ENCODE data around the gene NKX2-8. TPM values are rescaled to one million over a fixed set of nuclear protein-coding genes. Genes with fewer than 3 reads are reported as not detected.
"Not testable (repeated sequence)": the region's sequence is repeated elsewhere in the genome, so short reads cannot be mapped to it uniquely, and the experiment has no call there.

Gene NKX2-8
- total and polyA plus RNA-seq, 2 donors (not counting 1 experiment from before 2014, with no cell fraction given): not detected

- H2AFZ ChIP-seq (ENCODE audit: insufficient read depth, low read depth, low read length, poor library complexity, severe bottlenecking): no peak overlapping the region
- Mint-ChIP-seq H3K9me3 (ENCODE audit: insufficient read depth) (no peaks in the 10 kb centered on the region), H3K27ac (no peak overlapping the region), H3K4me3 (no peak overlapping the region), H3K27me3 (peaks cover 9% of the 10 kb centered on the region), H3K4me1 (no peaks in the 10 kb centered on the region)
- peak; percentile 32 for TF ChIP-seq CTCF (IDR thresholded peaks at IDR 0.05)
- no peak for TF ChIP-seq EZH2 (IDR thresholded peaks at IDR 0.05; ENCODE audit: borderline replicate concordance, insufficient read depth, low read depth, low read length, poor library complexity, severe bottlenecking)
- intact Hi-C loops (cut with micrococcal nuclease): loop anchor here (5.0 kb wide), 1 partner anchor 389 kb away; no protein-coding TSS in a partner anchor
- H3K4me1 ChIP-seq (ENCODE audit: control insufficient read depth in 2 of 2, insufficient read depth in 2 of 2, low read length in 2 of 2): no peaks in the 10 kb centered on the region
- no peak overlapping the region for H3K4me3 ChIP-seq (ENCODE audit: control extremely low read depth in 1 of 5, extremely low read depth in 1 of 5, insufficient read depth in 1 of 5, low read depth in 2 of 5, low read length in 4 of 5)
- H3K9ac ChIP-seq (ENCODE audit: low read length): no peak overlapping the region
- H3K36me3 ChIP-seq (replicated peaks in 1 of 2; ENCODE audit: control extremely low read depth in 1 of 2, control insufficient read depth in 1 of 2, extremely low read depth in 1 of 2, insufficient read depth in 2 of 2, low read length in 1 of 2): no peaks in the 10 kb centered on the region
- no CpG with 5 or more reads among the region's 4 CpGs for WGBS (ENCODE audit: insufficient coverage)
- DNase-seq: no peak
- H3K9me3 ChIP-seq (ENCODE audit: control extremely low read depth in 1 of 3, control insufficient read depth in 2 of 3, insufficient read depth in 1 of 3, low read length in 2 of 3): no peaks in the 10 kb centered on the region
- H3K27me3 ChIP-seq (replicated peaks in 1 of 4; ENCODE audit: control extremely low read depth in 1 of 4, control insufficient read depth in 3 of 4, insufficient read depth in 4 of 4, low read length in 3 of 4): no peaks in the 10 kb centered on the region
- H4K20me1 ChIP-seq (ENCODE audit: control insufficient read depth, insufficient read depth, low read length, poor library complexity, severe bottlenecking): no peaks in the 10 kb centered on the region
- H3K4me2 ChIP-seq (replicated peaks; ENCODE audit: low read depth, low read length, poor library complexity, severe bottlenecking): no peak overlapping the region
- CTCF ChIA-PET: interaction anchor here (0.7 to 1.5 kb wide), 6 partner anchors 10 to 946 kb away, joined by 3 to 9 read pairs (median 4); no protein-coding TSS in a partner anchor
- no peaks in the 10 kb centered on the region for H3K79me2 ChIP-seq (ENCODE audit: control insufficient read depth, insufficient read depth, low read length)
- POLR2A ChIA-PET: no interaction called here
- no peak overlapping the region for H3K27ac ChIP-seq (ENCODE audit: low read length in 2 of 2)
- ATAC-seq (ENCODE audit: low read depth): no peak
Observed at GRCh38 chr14:36553656-36554260, 28.7 kb downstream of the NKX2-8 start.

GRCh38 chr14:36550899-36551298, 31.5 kb downstream of the NKX2-8 start:
- Histone ChIP-seq H3K4me2 (replicated peaks; ENCODE audit: low read depth, low read length, poor library complexity, severe bottlenecking) (no peak overlapping the region), H3K4me1 (ENCODE audit: control insufficient read depth in 2 of 2, insufficient read depth in 2 of 2, low read length in 2 of 2) (no peaks in the 10 kb centered on the region), H3K36me3 (replicated peaks in 1 of 2; ENCODE audit: control extremely low read depth in 1 of 2, control insufficient read depth in 1 of 2, extremely low read depth in 1 of 2, insufficient read depth in 2 of 2, low read length in 1 of 2) (no peaks in the 10 kb centered on the region), H2AFZ (ENCODE audit: insufficient read depth, low read depth, low read length, poor library complexity, severe bottlenecking) (no peak overlapping the region), H4K20me1 (ENCODE audit: control insufficient read depth, insufficient read depth, low read length, poor library complexity, severe bottlenecking) (no peaks in the 10 kb centered on the region), H3K4me3 (ENCODE audit: control extremely low read depth in 1 of 5, extremely low read depth in 1 of 5, insufficient read depth in 1 of 5, low read depth in 2 of 5, low read length in 4 of 5) (no peak overlapping the region), H3K9me3 (ENCODE audit: control extremely low read depth in 1 of 3, control insufficient read depth in 2 of 3, insufficient read depth in 1 of 3, low read length in 2 of 3) (no peaks in the 10 kb centered on the region), H3K79me2 (ENCODE audit: control insufficient read depth, insufficient read depth, low read length) (no peaks in the 10 kb centered on the region), H3K9ac (ENCODE audit: low read length) (no peak overlapping the region), H3K27ac (ENCODE audit: low read length in 2 of 2) (no peak overlapping the region), H3K27me3 (replicated peaks in 1 of 4; ENCODE audit: control extremely low read depth in 1 of 4, control insufficient read depth in 3 of 4, insufficient read depth in 4 of 4, low read length in 3 of 4) (no peaks in the 10 kb centered on the region)
- no peaks in the 10 kb centered on the region for H3K9me3 Mint-ChIP-seq (ENCODE audit: insufficient read depth)
- no peak overlapping the region for H3K27ac Mint-ChIP-seq
- no peak for ATAC-seq (ENCODE audit: low read depth)
- intact Hi-C loops (cut with micrococcal nuclease): loop anchor here (5.0 kb wide), 1 partner anchor 391 kb away; no protein-coding TSS in a partner anchor
- ChIA-PET POLR2A (no interaction called here), CTCF (no interaction called here)
- H3K27me3 Mint-ChIP-seq: peaks cover 12% of the 10 kb centered on the region
- no peak for DNase-seq
- H3K4me1 Mint-ChIP-seq: no peaks in the 10 kb centered on the region
- TF ChIP-seq EZH2 (IDR thresholded peaks at IDR 0.05; ENCODE audit: borderline replicate concordance, insufficient read depth, low read depth, low read length, poor library complexity, severe bottlenecking): no peak
- TF ChIP-seq CTCF (IDR thresholded peaks at IDR 0.05): no peak
- WGBS (ENCODE audit: insufficient coverage): no CpG with 5 or more reads among the region's 1 CpG
- no peak overlapping the region for H3K4me3 Mint-ChIP-seq

GRCh38 chr14:36544280-36544679, 38.1 kb downstream of the NKX2-8 start:
- H2AFZ ChIP-seq (ENCODE audit: insufficient read depth, low read depth, low read length, poor library complexity, severe bottlenecking); H3K36me3 ChIP-seq (replicated peaks in 1 of 2; ENCODE audit: control extremely low read depth in 1 of 2, control insufficient read depth in 1 of 2, extremely low read depth in 1 of 2, insufficient read depth in 2 of 2, low read length in 1 of 2); H3K9me3 ChIP-seq (ENCODE audit: control extremely low read depth in 1 of 3, control insufficient read depth in 2 of 3, insufficient read depth in 1 of 3, low read length in 2 of 3); H3K27ac ChIP-seq (ENCODE audit: low read length in 2 of 2); H3K27ac Mint-ChIP-seq; H3K4me3 ChIP-seq (ENCODE audit: control extremely low read depth in 1 of 5, extremely low read depth in 1 of 5, insufficient read depth in 1 of 5, low read depth in 2 of 5, low read length in 4 of 5); H3K27me3 ChIP-seq (replicated peaks in 1 of 4; ENCODE audit: control extremely low read depth in 1 of 4, control insufficient read depth in 3 of 4, insufficient read depth in 4 of 4, low read length in 3 of 4); H3K9ac ChIP-seq (ENCODE audit: low read length); H4K20me1 ChIP-seq (ENCODE audit: control insufficient read depth, insufficient read depth, low read length, poor library complexity, severe bottlenecking); H3K27me3 Mint-ChIP-seq; H3K4me3 Mint-ChIP-seq; H3K9me3 Mint-ChIP-seq (ENCODE audit: insufficient read depth); H3K4me2 ChIP-seq (replicated peaks; ENCODE audit: low read depth, low read length, poor library complexity, severe bottlenecking); H3K4me1 ChIP-seq (ENCODE audit: control insufficient read depth in 2 of 2, insufficient read depth in 2 of 2, low read length in 2 of 2); DNase-seq; ATAC-seq (ENCODE audit: low read depth); H3K79me2 ChIP-seq (ENCODE audit: control insufficient read depth, insufficient read depth, low read length); intact Hi-C loops (cut with micrococcal nuclease); POLR2A ChIA-PET; H3K4me1 Mint-ChIP-seq: not testable (repeated sequence)
- 94% methylated on average over 15 of the region's 16 CpGs for WGBS (ENCODE audit: insufficient coverage)
- CTCF ChIA-PET: interaction anchor here (1.2 kb wide), 1 partner anchor 11 kb away, joined by 5 read pairs; no protein-coding TSS in a partner anchor

All from B cell (primary cell).